MCF 10A (cell line): ENCODE measurements around the gene RPS6KA2. TPM values are rescaled to one million over a fixed set of nuclear protein-coding genes. Genes with fewer than 3 reads are reported as not detected.
A peak's percentile ranks its signal among the peaks of the same experiment; 100 is the strongest.
"Not testable (repeated sequence)": the region's sequence is repeated elsewhere in the genome, so short reads cannot be mapped to it uniquely, and the experiment has no call there.

Source experiments
- BruUV-seq: library from RNA; stranded (reverse); fragments of 400-500 nt; replicated peaks from 2 replicates; lab custom pipeline; 2021; lab: Mats Ljungman, UMichigan
- CTCF ChIA-PET: fragments of 300-600 bp; sonication (Branson Sonifier 250); formaldehyde crosslinking; extraction: SDS; loops from one replicate; lab custom pipeline; 2021; ENCODE audit warnings: antibody characterized with exemption, inconsistent platforms; lab: Yijun Ruan, JAX
- POLR2A ChIA-PET: fragments of 300-600, 350-650 bp; sonication (Branson Sonifier 250); formaldehyde crosslinking; extraction: SDS; loops from one replicate; lab custom pipeline; 2020; ENCODE audit warnings: antibody characterized with exemption, inconsistent platforms; lab: Yijun Ruan, JAX
- DNase-seq: peaks from one replicate; pipeline ENCODE4 v3.0.0-alpha.2; 2018; ENCODE audit not compliant: unreplicated experiment
- H3K27ac Mint-ChIP-seq: one replicate; pipeline ENCODE4 v1.8.0; 2022; ENCODE audit warnings: mild to moderate bottlenecking, low read depth, mixed read lengths; ENCODE audit not compliant: unreplicated experiment
- H3K27me3 Mint-ChIP-seq: one replicate; pipeline ENCODE4 v1.8.0; 2022; ENCODE audit warnings: mixed read lengths; ENCODE audit not compliant: insufficient read depth, unreplicated experiment
- H3K36me3 Mint-ChIP-seq: one replicate; pipeline ENCODE4 v1.8.0; 2022; ENCODE audit warnings: mild to moderate bottlenecking, moderate library complexity, mixed read lengths; ENCODE audit not compliant: insufficient read depth, unreplicated experiment
- H3K4me1 Mint-ChIP-seq: one replicate; pipeline ENCODE4 v1.8.0; 2022; ENCODE audit warnings: mixed read lengths; ENCODE audit not compliant: insufficient read depth, unreplicated experiment
- H3K4me3 Mint-ChIP-seq: one replicate; pipeline ENCODE4 v1.8.0; 2022; ENCODE audit warnings: mild to moderate bottlenecking, moderate library complexity, mixed read lengths; ENCODE audit not compliant: unreplicated experiment
- H3K9me3 Mint-ChIP-seq: one replicate; pipeline ENCODE4 v1.8.0; 2022; ENCODE audit warnings: mixed read lengths; ENCODE audit not compliant: unreplicated experiment
- intact Hi-C: fragments of 100-400 bp; cut with micrococcal nuclease; formaldehyde crosslinking; loops from 2 replicates; pipeline ENCODE4 v1.14.1; 2022
- total RNA-seq: library from RNA; stranded (reverse); gene quantifications from 2 replicates; pipeline ENCODE4 v1.2.3, GENCODE V29; 2022
- TF ChIP-seq, protein P1 (sequence below): fragments of 200-600 bp; IDR thresholded peaks from one replicate; pipeline ENCODE4 v1.8.0; 2022; ENCODE audit warnings: antibody characterized with exemption, mild to moderate bottlenecking; ENCODE audit not compliant: unreplicated experiment

RPS6KA2 gene
- total RNA-seq, 1 experiment from 2014 or later = 126 TPM

DNA sequence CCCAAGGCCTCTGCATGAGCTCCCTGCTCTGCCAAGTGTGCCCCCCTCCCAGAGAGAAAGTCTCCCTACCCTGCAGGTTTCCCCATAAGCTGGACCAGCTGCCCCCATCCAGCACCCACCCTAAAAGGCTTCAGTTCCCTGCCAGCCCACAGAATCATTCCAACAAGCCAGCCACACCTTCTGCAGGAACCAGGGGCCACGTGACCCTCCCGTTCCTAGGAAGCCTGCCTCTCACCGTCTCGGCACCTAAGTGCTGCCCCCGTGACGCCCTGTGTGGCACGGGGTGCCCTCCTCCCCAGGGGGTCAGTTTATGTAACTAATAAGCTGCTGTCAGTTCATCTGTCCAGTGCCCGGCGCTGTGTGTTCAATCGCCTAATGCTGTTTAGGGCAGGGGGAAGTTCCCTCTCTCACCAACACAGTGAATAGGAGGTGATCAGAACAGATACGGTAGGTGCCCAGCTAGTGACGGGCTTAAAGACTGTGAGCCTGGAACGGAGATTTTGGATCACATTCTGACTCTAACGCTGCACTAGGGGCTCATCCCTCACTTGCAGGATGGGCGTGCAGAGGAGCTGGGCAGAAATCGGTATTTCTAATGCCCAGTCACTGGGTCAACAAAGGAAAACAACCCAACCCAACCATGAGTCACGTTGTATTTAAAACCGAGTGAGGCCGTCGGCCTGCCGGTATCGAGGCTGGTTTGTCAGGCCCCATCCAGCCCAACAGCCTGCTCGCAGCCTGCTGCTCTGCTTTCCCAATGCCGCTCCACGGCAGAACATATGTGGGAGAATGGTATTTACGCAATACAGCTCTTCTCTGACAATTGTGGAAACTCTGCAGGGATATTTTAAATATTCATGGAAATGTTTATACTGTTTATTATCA is 96.6 kb downstream of the RPS6KA2 start:
- BruUV-seq = no TSS peak
- intact Hi-C loops = no loop called here

DNA sequence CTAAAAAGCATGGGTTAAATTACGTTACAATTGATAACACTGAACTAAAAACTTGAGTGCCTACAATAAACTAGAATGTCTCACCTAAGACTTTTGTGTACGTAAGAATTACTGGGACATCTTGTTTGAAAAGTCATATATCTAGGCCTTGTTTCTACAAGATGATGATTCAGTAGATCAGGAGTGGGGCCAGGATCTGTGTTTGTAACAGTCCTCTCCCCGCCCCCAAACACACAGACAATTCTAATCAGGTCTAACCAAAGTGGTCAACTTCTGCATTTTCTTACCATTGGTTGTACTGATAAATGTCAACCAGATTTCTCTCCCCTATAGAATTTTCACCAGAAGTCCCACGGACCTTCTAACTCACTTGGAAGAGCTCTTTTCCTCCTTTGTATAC is 97.5 kb downstream of the RPS6KA2 start:
- ChIA-PET CTCF (no interaction called here), POLR2A (no interaction called here)
- Mint-ChIP-seq H3K36me3 (peaks cover 90% of the 10 kb centered on the region), H3K4me3 (no peak overlapping the region), H3K9me3 (no peaks in the 10 kb centered on the region), H3K27ac (no peak overlapping the region), H3K4me1 (no peaks in the 10 kb centered on the region), H3K27me3 (no peaks in the 10 kb centered on the region)
- DNase-seq = no peak
- intact Hi-C loops = no loop called here
- TF ChIP-seq, protein P1, sequence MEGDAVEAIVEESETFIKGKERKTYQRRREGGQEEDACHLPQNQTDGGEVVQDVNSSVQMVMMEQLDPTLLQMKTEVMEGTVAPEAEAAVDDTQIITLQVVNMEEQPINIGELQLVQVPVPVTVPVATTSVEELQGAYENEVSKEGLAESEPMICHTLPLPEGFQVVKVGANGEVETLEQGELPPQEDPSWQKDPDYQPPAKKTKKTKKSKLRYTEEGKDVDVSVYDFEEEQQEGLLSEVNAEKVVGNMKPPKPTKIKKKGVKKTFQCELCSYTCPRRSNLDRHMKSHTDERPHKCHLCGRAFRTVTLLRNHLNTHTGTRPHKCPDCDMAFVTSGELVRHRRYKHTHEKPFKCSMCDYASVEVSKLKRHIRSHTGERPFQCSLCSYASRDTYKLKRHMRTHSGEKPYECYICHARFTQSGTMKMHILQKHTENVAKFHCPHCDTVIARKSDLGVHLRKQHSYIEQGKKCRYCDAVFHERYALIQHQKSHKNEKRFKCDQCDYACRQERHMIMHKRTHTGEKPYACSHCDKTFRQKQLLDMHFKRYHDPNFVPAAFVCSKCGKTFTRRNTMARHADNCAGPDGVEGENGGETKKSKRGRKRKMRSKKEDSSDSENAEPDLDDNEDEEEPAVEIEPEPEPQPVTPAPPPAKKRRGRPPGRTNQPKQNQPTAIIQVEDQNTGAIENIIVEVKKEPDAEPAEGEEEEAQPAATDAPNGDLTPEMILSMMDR = no peak
- BruUV-seq = TSS peak; percentile 2

More for the DNA sequence above, 96.6 kb downstream of the RPS6KA2 start:
- Mint-ChIP-seq H3K4me1 (no peaks in the 10 kb centered on the region), H3K36me3 (peaks cover 90% of the 10 kb centered on the region), H3K27ac (no peak overlapping the region), H3K27me3 (no peaks in the 10 kb centered on the region), H3K4me3 (no peak overlapping the region), H3K9me3 (no peaks in the 10 kb centered on the region)
- no peak for DNase-seq
- POLR2A ChIA-PET = no interaction called here
- TF ChIP-seq, protein P1 = no peak
- CTCF ChIA-PET = interaction anchor here (0.5 to 1.5 kb wide), 3 partner anchors 41 to 244 kb away, joined by 3 to 5 read pairs (median 4); no protein-coding TSS in a partner anchor

DNA sequence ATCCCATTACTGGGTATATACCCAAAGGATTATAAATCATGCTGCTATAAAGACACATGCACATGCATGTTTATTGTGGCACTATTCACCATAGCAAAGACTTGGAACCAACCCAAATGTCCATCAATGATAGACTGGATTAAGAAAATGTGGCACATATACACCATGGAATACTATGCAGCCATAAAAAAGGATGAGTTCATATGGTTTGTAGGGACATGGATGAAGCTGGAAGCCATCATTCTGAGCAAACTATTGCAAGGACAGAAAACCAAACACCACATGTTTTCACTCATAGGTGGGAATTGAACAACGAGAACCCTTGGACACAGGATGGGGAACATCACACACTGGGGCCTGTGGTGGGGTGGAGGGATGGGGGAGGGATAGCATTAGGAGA is 98.0 kb downstream of the RPS6KA2 start:
- POLR2A ChIA-PET, H3K27me3 Mint-ChIP-seq, H3K4me3 Mint-ChIP-seq, BruUV-seq, DNase-seq, H3K4me1 Mint-ChIP-seq, H3K27ac Mint-ChIP-seq, intact Hi-C loops, H3K9me3 Mint-ChIP-seq, CTCF ChIA-PET: not testable (repeated sequence)
- H3K36me3 Mint-ChIP-seq = peaks cover 87% of the 10 kb centered on the region

DNA sequence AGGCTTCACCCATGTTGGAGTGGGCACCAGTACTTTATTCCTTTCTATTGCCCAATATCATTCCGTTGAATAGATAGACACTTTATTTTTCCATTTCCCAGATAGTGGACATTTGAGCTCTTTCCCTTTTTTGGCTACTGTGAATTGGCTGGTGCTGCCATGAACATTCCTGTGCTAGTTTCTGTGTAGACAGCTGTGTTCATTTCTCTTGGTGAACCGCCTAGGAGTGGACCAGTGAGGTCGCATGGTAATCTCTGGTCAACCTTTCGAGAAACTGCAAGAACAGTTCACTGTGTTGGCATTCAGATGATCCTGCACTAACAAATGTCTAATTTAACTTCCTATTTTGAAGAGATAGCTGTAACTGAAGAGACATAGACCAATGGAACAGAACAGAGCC is 99.2 kb downstream of the RPS6KA2 start:
- no peak overlapping the region for H3K4me3 Mint-ChIP-seq
- H3K27me3 Mint-ChIP-seq = no peaks in the 10 kb centered on the region
- H3K27ac Mint-ChIP-seq = peak overlapping the region; percentile 60
- intact Hi-C loops = no loop called here
- TF ChIP-seq, protein P1 = no peak
- no peaks in the 10 kb centered on the region for H3K9me3 Mint-ChIP-seq
- no TSS peak for BruUV-seq
- no peaks in the 10 kb centered on the region for H3K4me1 Mint-ChIP-seq
- no peak for DNase-seq
- ChIA-PET POLR2A (interaction anchor here (0.6 kb wide), 1 partner anchor 471 kb away, joined by 3 read pairs; the partner anchor contains the start of gene CEP43), CTCF (interaction anchor here (1.8 kb wide), 1 partner anchor 16 kb away, joined by 4 read pairs; no protein-coding TSS in a partner anchor)
- peaks cover 84% of the 10 kb centered on the region for H3K36me3 Mint-ChIP-seq
